HG03520 (cell line): ENCODE measurements around the gene PRPH.
"Not testable (repeated sequence)": the region's sequence is repeated elsewhere in the genome, so short reads cannot be mapped to it uniquely, and the experiment has no call there.

ENCODE experiments used
- ATAC-seq: cut with Tn5 transposase; IDR thresholded peaks from one replicate; pipeline ENCODE4 v1.9.1; 2021; ENCODE audit warnings: mild to moderate bottlenecking, moderate library complexity; ENCODE audit not compliant: unreplicated experiment

The PRPH gene

DNA sequence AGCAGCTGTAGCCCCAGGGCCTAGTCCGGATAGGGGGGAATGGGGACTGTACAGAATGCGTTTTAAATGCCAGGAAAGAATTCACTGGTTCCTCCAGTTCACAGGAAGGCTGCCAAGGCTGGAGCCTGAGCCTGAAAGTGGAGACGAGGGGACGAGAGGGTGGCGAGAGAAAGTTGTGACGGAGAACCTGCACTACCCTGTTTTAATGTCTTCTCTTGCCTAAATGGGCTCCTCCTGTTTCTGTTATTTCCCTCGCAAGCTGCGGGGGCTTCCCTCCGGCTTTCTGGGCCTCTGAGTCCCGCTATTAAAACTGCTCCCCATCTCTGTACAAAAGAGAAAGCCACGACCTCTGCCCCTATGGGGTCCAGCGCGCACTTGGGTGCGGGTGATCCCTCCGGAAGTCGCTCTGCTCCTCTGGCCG, 37.5 kb downstream of the PRPH start:
- ATAC-seq, result no peak

GRCh38 chr12:49332891-49333371, 38.0 kb downstream of the PRPH start:
- no peak for ATAC-seq

DNA sequence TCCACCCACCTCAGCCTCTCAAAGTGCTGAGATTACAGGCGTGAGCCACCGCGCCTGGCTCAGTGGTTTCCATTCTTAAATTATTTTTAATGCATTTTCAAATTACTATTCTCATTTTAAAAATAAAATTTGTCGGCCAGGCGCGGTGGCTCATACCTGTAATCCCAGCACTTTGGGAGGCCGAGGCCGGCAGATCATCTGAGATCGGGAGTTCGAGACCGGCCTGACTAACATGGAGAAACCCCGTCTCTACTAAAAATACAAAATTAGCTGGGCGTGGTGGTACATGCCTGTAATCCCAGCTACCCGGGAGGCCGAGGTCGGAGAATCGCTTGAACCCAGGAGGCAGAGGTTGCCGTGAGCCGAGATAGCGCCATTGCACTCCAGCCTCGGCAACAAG, 38.8 kb downstream of the PRPH start:
- ATAC-seq, result not testable (repeated sequence)

GRCh38 chr12:49334226-49334625, 39.3 kb downstream of the PRPH start:
- no peak for ATAC-seq

- no peak for ATAC-seq
Measured at GRCh38 chr12:49334681-49335080, 39.7 kb downstream of the PRPH start.

DNA sequence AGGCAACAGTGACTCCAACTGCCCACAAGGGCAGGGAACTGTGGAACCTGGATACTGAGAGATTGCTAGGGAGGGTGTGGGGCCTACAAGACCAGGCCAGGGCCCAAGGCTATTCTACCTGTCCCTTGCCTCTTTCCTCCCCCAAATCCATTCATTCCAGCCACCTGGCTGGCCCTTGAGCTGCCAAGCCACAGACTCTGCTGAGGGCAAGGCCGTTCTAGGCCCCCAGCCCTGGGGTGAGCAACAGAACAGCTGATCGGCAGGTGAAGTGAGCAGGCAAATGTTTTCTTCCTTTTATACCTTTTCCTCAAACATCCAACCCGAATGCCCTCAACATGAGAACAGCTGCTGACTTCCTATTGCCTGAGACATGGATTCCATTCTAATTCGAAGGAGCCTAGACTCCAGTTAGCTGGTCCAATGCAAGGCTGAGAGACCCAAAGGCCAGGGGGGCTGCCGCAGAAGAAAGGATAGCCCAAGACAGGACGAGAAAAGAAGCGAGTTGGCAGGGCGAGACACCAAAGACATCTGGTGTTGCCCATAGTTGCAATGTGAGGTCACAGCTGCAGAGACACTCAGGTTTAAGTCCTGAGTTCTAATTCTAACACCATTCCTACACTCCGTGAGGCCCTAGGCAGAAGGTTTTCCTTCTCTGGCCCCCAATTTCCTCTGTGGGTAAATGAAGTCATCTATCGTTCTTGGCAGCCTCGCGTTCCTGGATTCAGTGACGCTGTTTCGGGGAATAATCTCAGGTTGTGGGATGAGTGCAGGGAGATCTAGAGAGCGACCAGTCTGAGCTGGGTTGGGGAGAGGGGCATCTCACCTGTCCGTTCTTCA, 40.4 kb downstream of the PRPH start:
- ATAC-seq, result no peak

DNA sequence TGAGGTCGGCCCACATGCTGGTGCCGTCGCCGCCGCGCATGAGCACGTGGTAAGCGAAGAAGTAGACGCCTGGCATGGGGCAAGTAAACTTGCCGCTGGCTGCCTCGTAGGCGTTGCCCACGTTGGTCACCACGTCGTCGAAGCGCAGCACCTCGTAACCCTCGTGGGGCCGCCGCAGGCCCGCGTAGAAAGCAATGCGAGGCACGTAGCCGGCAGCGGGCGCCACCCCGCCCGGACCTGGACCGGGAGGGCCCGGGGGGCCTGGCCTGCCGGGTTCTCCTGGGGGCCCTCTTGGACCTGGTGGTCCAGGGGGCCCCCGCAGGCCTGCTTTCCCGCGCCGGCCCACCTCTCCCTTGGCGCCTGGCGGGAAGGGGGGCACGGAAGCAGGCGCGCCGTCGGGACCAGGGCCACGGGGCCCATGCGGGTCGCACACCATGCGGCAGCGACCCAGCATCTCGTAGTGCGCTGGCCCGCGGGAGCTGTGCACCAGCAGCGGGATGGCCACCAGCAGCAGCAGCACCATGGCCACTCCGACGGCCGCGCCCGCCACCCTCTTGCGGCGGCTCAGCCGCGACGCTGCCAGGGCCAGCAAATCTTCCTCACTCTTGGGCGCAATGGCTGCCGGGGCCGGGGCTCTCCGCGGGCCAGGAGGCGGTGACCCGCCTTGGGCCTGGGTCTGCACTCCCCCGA, 41.2 kb downstream of the PRPH start:
- no peak for ATAC-seq

DNA sequence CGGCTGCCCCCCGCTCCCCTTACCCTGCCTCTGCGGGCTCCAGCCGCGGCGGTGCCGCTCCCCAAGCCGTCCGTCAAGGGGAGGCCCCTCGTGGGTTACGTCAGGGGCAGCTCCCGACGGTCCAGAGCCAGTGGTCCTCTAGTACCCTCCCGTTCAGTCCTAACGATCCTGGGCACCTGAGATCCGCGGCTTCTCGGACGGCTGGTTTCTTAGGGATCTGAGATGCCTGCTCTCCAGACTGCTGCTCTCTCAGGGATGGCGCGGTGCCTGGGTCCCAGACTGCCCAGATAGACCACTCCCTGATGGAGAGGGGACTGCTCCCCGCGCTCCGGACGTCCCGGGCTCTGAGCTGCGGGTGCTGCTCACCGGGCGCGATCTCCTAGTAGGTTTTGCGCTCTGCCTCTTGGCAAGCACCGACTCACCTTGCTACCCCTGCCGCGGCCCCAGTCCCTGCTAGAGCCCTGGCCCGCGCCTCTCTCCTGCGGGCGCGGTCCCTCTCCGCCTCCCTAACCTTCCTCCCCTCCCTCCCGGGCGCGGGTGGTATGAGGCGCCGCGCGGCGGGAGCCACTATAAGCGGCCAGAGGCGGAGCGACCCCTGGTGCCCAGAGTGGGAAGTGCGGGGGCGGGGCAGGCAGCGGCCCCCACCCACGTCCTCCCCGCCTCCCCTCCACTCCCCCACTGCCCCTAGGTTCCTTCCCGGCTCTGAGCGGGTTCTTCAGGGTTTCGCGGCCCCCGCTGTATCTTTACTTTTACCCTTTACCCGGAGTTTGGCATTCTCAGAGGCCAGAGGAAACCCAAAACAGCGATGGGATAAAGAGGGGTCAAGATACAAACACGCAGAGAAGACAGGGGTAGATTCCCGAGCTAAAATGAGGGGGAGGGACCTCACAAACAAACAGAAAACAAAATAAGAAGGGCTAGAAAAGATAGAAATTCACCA, 42.0 kb downstream of the PRPH start, which contains the start of gene C1QL4:
Gene C1QL4 (minus strand): TSS at position 544 of the 940 bp plus-strand sequence. CDS start 711 bp downstream, outside the sequence.
- ATAC-seq, result peak; percentile 73

DNA sequence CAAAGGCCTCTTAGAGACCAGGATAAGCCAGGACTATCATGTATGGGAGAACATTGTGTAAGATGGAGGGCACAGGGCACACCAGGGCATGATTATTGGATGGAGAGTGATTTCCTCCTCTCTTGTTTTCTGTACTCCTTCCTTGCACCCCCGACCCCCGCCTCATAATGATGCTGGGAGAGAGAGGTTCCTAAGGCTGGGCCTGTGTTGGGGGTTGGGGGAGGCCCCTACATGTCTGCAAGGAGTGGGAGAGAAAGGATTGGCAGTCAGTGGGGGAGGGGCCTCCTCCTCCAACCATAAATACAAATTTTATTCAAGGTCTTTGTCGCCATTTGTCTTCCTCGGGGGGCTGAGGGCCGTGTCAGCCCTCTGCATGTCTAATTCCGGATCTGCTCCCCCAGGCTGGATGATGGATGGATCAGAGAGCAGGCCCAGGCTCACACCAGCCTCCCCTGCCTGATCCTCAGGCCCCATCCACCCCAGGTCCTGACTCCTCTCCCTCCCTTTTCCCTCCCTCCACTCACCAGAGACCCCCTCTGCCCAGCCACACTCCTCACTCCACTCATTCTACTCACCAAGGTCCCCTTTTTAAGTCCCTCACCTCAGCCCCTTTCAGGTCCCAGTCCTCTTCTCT, 44.0 kb downstream of the PRPH start:
- ATAC-seq, result no peak

DNA sequence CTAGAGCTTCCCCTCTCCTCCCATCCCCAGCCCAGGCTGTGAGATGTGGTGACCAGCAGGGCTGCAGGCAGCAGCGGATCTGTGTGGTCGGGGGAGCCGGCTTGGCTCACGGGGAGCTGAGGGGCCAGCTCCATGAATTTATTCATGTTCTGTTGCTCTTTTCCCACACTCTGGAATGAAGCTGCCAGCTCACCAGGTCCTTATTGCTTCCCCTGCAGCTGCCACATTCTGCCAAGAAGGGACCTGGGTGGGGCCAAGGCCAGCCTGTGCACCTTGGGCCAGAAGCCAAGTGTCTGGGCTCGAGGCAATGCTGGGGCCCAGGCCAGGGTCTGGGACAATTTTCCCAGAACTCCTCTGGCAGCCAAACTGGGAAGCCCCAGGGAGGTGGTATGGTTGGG, 44.5 kb downstream of the PRPH start:
- no peak for ATAC-seq

- no peak for ATAC-seq
Measured at GRCh38 chr12:49340095-49340870, 45.3 kb downstream of the PRPH start.

GRCh38 chr12:49340971-49341776, 46.2 kb downstream of the PRPH start:
- ATAC-seq, result no peak

DNA sequence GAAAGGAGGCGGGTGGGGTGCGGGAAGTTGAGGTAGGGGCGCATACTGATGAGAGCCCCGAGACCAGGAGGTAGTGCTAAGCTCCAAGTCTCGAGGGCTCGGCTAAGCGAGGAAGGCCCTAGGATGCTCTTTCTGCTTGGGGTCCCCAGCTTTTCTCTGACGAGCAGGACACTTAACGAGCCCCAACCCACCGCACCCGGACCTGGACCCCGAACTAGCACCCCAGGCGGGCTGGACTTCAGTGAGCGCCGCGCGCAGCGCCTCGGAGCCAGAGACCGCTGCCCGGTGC, 46.8 kb downstream of the PRPH start:
- ATAC-seq, result no peak

DNA sequence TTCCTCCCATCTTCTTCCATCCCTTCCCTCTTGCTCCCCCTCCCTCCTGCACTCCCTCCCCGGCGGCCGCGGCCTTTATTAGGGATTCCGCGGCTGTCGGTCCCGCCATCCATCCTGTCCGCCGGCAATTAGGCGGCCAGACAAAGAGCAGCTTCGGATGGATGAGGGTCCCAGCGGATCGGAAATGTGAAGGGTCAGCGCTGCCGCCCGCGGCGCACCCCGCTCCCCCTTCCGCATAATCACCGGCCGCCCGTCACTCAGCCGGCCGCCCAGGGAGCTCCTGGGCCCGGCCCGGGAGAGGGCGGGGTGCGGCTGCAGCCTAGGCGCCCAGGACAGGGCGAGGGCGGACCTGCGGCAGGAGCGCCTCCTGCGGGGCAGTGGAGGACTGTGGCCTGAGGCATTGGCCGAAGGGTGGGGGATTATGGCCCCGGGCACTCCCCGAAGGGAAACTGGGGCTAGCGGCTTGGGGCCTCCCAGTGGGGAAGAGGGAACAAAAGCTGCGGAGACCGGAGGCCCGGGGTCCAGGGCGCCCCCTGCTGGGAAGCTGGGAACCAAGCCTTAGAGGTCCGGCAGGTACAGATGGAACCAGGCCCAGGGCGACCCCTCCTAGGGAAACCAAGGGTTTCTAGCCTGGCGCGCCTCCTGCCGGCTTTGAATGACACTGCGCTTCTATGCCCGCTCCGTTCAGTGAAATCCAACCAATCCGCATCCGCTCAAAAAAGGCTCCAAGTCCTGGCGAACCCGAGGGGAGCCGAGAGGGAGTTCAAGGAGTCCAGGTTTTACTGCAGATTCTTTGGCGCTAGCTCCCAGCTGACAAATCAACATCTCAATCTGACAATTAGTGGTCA, 47.3 kb downstream of the PRPH start:
- ATAC-seq, result peak; percentile 53

DNA sequence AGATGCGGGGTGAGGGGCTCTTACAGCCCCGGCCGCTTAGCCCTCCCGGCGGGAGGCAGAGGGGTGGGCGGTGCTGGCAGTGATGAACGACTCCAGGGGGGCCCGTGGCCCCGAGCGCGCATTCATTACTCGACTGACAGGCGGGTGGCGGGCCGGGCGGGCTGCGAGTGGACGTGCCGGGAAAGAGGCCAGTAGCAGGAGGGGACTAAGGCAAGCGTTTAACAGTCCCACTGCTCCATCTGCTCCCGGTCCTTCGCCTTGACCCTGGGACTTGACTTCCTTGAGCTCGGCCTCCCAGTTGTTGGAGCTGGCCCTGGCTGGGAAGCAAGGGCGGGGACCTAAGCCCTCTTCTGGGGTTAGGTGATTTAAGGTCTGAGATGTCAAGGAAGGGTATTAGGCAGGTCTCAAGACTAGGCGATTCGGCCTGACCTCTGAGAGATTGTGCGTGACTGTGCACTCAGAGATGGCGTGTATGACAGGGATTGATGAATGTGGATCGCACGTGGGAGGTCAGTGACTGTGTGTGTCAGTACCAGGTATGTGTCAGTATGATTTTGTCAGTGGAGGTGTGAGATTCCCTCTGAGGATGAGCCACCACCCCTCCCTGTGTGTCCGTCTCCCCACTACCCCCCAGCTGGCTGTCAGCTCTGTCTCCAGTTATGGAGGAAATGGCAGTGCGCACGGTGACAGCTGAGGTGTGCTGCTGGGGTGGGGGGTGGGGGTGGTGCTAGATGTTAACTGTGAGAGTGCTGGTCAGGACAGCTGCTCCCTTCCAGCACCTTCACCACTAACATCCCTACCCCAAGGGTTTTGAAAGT, 48.2 kb downstream of the PRPH start:
- ATAC-seq, result no peak

- no peak for ATAC-seq
Measured at GRCh38 chr12:49344486-49345050, 49.6 kb downstream of the PRPH start.
